KMS-11 (cell line): ENCODE data around the gene NRTN.

ENCODE experiments used
- H2AFZ ChIP-seq: fragments of 200-600 bp; sonication (generic); 2 replicates; pipeline ENCODE4 v1.6.1; 2016; ENCODE audit warnings: antibody characterized with exemption, mixed run types, low read depth
- H3K27ac ChIP-seq: fragments of 200-600 bp; sonication (generic); 2 replicates; pipeline ENCODE4 v1.6.1; 2016; ENCODE audit warnings: mild to moderate bottlenecking, mixed run types
- H3K27me3 ChIP-seq: fragments of 200-600 bp; sonication (generic); 2 replicates; pipeline ENCODE4 v1.6.1; 2017; ENCODE audit warnings: mild to moderate bottlenecking, low read depth, mixed run types, moderate library complexity; ENCODE audit not compliant: insufficient read depth
- H3K36me3 ChIP-seq: fragments of 200-600 bp; sonication (generic); 2 replicates; pipeline ENCODE4 v1.6.1; 2017; ENCODE audit warnings: mild to moderate bottlenecking, mixed run types; ENCODE audit not compliant: insufficient read depth
- H3K4me1 ChIP-seq: fragments of 200-600 bp; sonication (generic); 2 replicates; pipeline ENCODE4 v1.6.1; 2016; ENCODE audit warnings: mild to moderate bottlenecking, low read depth, mixed run types; ENCODE audit not compliant: poor library complexity, severe bottlenecking
- H3K4me2 ChIP-seq: fragments of 200-600 bp; sonication (generic); 2 replicates; pipeline ENCODE4 v1.7.0; 2016; ENCODE audit warnings: mild to moderate bottlenecking, mixed run types
- H3K4me3 ChIP-seq: fragments of 200-600 bp; sonication (generic); IDR thresholded peaks from 2 replicates; pipeline ENCODE4 v1.6.1; 2017; ENCODE audit warnings: low read depth, low read length, mixed read lengths; ENCODE audit not compliant: insufficient read depth
- H3K79me2 ChIP-seq: fragments of 200-600 bp; sonication (generic); 2 replicates; pipeline ENCODE4 v1.6.1; 2016; ENCODE audit warnings: low read depth, mixed run types; ENCODE audit not compliant: insufficient read depth
- H3K9ac ChIP-seq: fragments of 200-600 bp; sonication (generic); 2 replicates; pipeline ENCODE4 v1.6.1; 2016; ENCODE audit warnings: mild to moderate bottlenecking, mixed run types
- H4K20me1 ChIP-seq: fragments of 200-600 bp; sonication (generic); 2 replicates; pipeline ENCODE4 v1.6.1; 2016; ENCODE audit warnings: mild to moderate bottlenecking, mixed run types; ENCODE audit not compliant: insufficient read depth
- TF ChIP-seq, protein P1 (sequence below): fragments of 200-600 bp; sonication (generic); conservative IDR thresholded peaks from 2 replicates; pipeline ENCODE4 v1.6.1; 2017; ENCODE audit warnings: low read depth, mild to moderate bottlenecking, antibody characterized with exemption, low read length, moderate library complexity, mixed read lengths

The NRTN gene

DNA sequence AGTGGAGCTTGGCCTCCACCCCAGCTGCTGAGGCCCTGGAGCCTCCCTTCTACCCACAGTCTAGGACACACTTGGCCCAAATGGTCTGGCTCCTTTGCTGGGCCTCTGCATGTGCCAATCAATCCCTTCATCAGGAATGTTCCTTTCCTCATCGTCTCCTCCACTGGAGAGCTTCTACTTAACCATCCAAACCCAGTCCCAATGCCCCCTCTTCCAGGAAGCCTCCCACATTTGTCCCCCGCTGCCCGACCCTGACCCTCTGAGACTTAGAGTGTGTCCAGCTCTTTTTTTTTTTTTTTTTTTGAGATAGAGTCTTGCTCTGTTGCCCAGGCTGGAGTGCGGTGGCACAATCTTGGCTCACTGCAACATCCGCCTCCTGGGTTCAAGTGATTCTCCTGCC, 16.4 kb upstream of the NRTN start:
- Histone ChIP-seq H3K36me3 (0 out of 2 replicates have a peak, but pooled peaks cover 4% of the 10 kb centered on the region), H4K20me1 (no peaks in the 10 kb centered on the region)

DNA sequence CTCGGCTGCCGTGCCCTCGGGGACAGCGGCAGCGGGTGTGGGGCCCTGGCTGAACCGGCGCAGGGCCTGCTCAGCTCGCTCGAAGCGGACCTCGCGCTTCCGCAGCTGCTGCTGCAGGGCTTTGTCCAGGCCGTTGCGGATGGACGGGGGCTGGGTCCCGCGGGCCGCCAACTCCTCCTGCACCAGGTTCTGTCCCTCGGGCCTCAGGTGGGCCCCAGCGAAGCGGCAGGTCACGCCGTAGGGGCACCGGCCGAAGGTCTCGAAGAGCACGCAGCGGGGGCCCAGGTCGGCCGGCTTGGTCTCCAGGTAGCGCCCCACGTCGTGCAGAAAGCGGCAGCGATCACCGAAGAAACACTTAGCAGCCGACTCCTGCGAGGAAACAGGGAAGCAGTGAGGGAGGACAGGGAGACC, 15.5 kb upstream of the NRTN start:
- H3K9ac ChIP-seq = no peak overlapping the region
- TF ChIP-seq, protein P1, sequence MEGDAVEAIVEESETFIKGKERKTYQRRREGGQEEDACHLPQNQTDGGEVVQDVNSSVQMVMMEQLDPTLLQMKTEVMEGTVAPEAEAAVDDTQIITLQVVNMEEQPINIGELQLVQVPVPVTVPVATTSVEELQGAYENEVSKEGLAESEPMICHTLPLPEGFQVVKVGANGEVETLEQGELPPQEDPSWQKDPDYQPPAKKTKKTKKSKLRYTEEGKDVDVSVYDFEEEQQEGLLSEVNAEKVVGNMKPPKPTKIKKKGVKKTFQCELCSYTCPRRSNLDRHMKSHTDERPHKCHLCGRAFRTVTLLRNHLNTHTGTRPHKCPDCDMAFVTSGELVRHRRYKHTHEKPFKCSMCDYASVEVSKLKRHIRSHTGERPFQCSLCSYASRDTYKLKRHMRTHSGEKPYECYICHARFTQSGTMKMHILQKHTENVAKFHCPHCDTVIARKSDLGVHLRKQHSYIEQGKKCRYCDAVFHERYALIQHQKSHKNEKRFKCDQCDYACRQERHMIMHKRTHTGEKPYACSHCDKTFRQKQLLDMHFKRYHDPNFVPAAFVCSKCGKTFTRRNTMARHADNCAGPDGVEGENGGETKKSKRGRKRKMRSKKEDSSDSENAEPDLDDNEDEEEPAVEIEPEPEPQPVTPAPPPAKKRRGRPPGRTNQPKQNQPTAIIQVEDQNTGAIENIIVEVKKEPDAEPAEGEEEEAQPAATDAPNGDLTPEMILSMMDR = no peak
- no peak overlapping the region for H3K27ac ChIP-seq
- H3K4me3 ChIP-seq = no peak overlapping the region
- no peaks in the 10 kb centered on the region for H3K79me2 ChIP-seq
- H4K20me1 ChIP-seq = no peaks in the 10 kb centered on the region
- H3K4me2 ChIP-seq = no peak overlapping the region
- 0 out of 2 replicates have a peak, but pooled peaks cover 4% of the 10 kb centered on the region for H3K36me3 ChIP-seq
- H3K27me3 ChIP-seq = no peaks in the 10 kb centered on the region
- H3K4me1 ChIP-seq = peaks cover 5% of the 10 kb centered on the region
- H2AFZ ChIP-seq = no peak overlapping the region

More for the DNA sequence above, 16.4 kb upstream of the NRTN start:
- H3K4me3 ChIP-seq = no peak overlapping the region
- H2AFZ ChIP-seq = no peak overlapping the region
- H3K9ac ChIP-seq = no peak overlapping the region
- H3K4me1 ChIP-seq = peaks cover 5% of the 10 kb centered on the region
- no peaks in the 10 kb centered on the region for H3K27me3 ChIP-seq
- no peaks in the 10 kb centered on the region for H3K79me2 ChIP-seq
- H3K27ac ChIP-seq = no peak overlapping the region
- TF ChIP-seq, protein P1 = no peak
- H3K4me2 ChIP-seq = no peak overlapping the region

DNA sequence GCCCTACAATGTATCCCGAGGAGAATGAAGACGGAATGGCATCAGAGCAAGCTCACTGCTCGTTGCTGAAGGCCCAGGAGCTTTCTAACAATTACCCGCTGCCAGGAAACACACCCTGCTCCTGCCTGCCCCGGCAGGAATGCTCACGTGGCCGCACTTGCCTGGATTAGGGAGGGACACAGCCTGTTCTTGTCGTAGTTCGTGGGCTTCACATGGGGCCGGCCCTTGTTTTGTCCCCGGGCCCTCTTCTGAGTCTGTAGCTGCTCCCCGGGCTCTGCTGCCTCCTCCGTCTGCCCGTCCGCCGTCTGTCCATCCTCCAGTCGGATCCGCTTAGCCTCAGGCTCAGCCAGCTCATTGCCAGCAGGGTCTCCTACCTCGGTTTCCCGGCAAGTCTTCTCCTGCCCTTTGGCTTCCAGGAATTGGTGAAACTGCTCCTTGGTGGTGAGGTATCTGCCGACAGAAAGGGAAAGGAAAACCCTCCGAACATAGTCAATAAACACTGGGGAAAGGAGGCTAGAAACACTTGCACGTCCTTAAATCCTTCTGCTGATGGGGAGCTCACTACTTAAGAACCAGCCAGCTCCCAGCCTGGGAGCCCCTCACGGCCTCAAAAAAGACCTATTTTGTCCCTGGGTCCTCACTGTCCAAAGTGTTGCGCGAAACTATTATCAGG, 14.8 kb upstream of the NRTN start:
- no peak overlapping the region for H3K4me3 ChIP-seq
- TF ChIP-seq, protein P1 = no peak
- no peaks in the 10 kb centered on the region for H3K79me2 ChIP-seq
- H4K20me1 ChIP-seq = no peaks in the 10 kb centered on the region
- H3K9ac ChIP-seq = no peak overlapping the region; the same call in 1 of the 2 replicates
- H3K4me1 ChIP-seq = peaks cover 5% of the 10 kb centered on the region
- H2AFZ ChIP-seq = no peak overlapping the region; the same call in 1 of the 2 replicates
- H3K27me3 ChIP-seq = no peaks in the 10 kb centered on the region
- H3K4me2 ChIP-seq = peak overlapping the region; percentile 71
- H3K36me3 ChIP-seq = 0 out of 2 replicates have a peak, but pooled peaks cover 4% of the 10 kb centered on the region
- no peak overlapping the region; the same call in 1 of the 2 replicates for H3K27ac ChIP-seq

- peak within 1 kb of the TSS; percentile 58; the same call in 1 of the 2 replicates for H2AFZ ChIP-seq
- TF ChIP-seq, protein P1 = no peak
- H3K36me3 ChIP-seq = 0 out of 2 replicates have a peak, but pooled peaks cover 4% of the 10 kb centered on the region
- H3K4me2 ChIP-seq = peak within 1 kb of the TSS; percentile 71
- H3K27me3 ChIP-seq = no peaks in the 10 kb centered on the region
- peaks cover 5% of the 10 kb centered on the region for H3K4me1 ChIP-seq
- no peak within 1 kb of the TSS for H3K4me3 ChIP-seq
- H3K79me2 ChIP-seq = no peaks in the 10 kb centered on the region
- no peaks in the 10 kb centered on the region for H4K20me1 ChIP-seq
- peak within 1 kb of the TSS; percentile 99 for H3K9ac ChIP-seq
- peak within 1 kb of the TSS; percentile 98 for H3K27ac ChIP-seq
Observed at GRCh38 chr19:5790559-5791520, 14.0 kb upstream of the NRTN start, which contains the start of gene DUS3L. Gene DUS3L, minus strand, starts transcription at chr19:5791163. Its CDS starts 22 bp downstream, at chr19:5791141.
